Astrocyte (in vitro differentiated cells and primary cell): ENCODE results near the gene KCNMB2. TPM values are rescaled to one million over a fixed set of nuclear protein-coding genes. Genes with fewer than 3 reads are reported as not detected.
A peak's percentile ranks its signal among the peaks of the same experiment; 100 is the strongest.

Experiments
- DNase-seq: peaks from one replicate; pipeline ENCODE4 v3.0.0-alpha.2; 2010; ENCODE audit warnings: low read depth
- FAIRE-seq: peaks from 2 replicates; lab custom pipeline; 2011; peaks lifted over from hg19 to GRCh38; lab: Jason Lieb, UNC
- H2AFZ ChIP-seq: 2 replicates; pipeline ENCODE4 v1.6.0; 2012; ENCODE audit warnings: low read depth, low read length, inconsistent platforms
- H3K27ac ChIP-seq: 2 replicates; pipeline ENCODE4 v1.5.1; 2011; ENCODE audit warnings: low read depth, low read length, inconsistent platforms
- H3K27me3 ChIP-seq: 2 replicates; pipeline ENCODE4 v1.6.0; 2011; ENCODE audit warnings: low read length, inconsistent platforms; ENCODE audit not compliant: insufficient read depth
- H3K36me3 ChIP-seq: 2 replicates; pipeline ENCODE4 v1.5.1; 2011; ENCODE audit warnings: low read length, inconsistent platforms; ENCODE audit not compliant: insufficient read depth
- H3K4me1 ChIP-seq: 2 replicates; pipeline ENCODE4 v1.5.1; 2011; ENCODE audit warnings: low read length, inconsistent platforms; ENCODE audit not compliant: insufficient read depth
- H3K4me2 ChIP-seq: 2 replicates; pipeline ENCODE4 v1.6.0; 2012; ENCODE audit warnings: low read length, inconsistent platforms
- H3K4me3 ChIP-seq: 2 replicates; pipeline ENCODE4 v1.5.1; 2011; ENCODE audit warnings: low read depth, mild to moderate bottlenecking, low read length, inconsistent platforms; ENCODE audit not compliant: insufficient read depth
- H3K79me2 ChIP-seq: 2 replicates; pipeline ENCODE4 v1.6.0; 2012; ENCODE audit warnings: mild to moderate bottlenecking, low read length, inconsistent platforms; ENCODE audit not compliant: insufficient read depth
- H3K9ac ChIP-seq: 2 replicates; pipeline ENCODE4 v1.6.0; 2012; ENCODE audit warnings: mild to moderate bottlenecking, low read length, inconsistent platforms
- H3K9me3 ChIP-seq: 2 replicates; pipeline ENCODE4 v1.5.1; 2012; ENCODE audit warnings: low read depth, mild to moderate bottlenecking, low read length, inconsistent platforms; ENCODE audit not compliant: insufficient read depth
- H4K20me1 ChIP-seq: 2 replicates; pipeline ENCODE4 v1.6.0; 2012; ENCODE audit warnings: low read length, inconsistent platforms; ENCODE audit not compliant: insufficient read depth
- H3K27ac Mint-ChIP-seq: one replicate; pipeline ENCODE4 v1.8.0; 2021; ENCODE audit warnings: mild to moderate bottlenecking, mixed read lengths; ENCODE audit not compliant: unreplicated experiment
- H3K27me3 Mint-ChIP-seq: one replicate; pipeline ENCODE4 v1.8.0; 2021; ENCODE audit warnings: low read depth, mixed read lengths; ENCODE audit not compliant: unreplicated experiment
- H3K36me3 Mint-ChIP-seq: one replicate; pipeline ENCODE4 v1.8.0; 2021; ENCODE audit warnings: low read depth, mixed read lengths; ENCODE audit not compliant: unreplicated experiment
- H3K4me1 Mint-ChIP-seq: one replicate; pipeline ENCODE4 v1.8.0; 2021; ENCODE audit warnings: low read depth, mixed read lengths; ENCODE audit not compliant: unreplicated experiment
- H3K4me3 Mint-ChIP-seq: one replicate; pipeline ENCODE4 v1.8.0; 2021; ENCODE audit warnings: mild to moderate bottlenecking, moderate library complexity, mixed read lengths; ENCODE audit not compliant: unreplicated experiment
- H3K9me3 Mint-ChIP-seq: one replicate; pipeline ENCODE4 v1.8.0; 2021; ENCODE audit warnings: mild to moderate bottlenecking, mixed read lengths; ENCODE audit not compliant: unreplicated experiment
- CTCF ChIP-seq: IDR thresholded peaks from 2 replicates; pipeline ENCODE4 v1.5.1; 2011; ENCODE audit warnings: low read depth, mild to moderate bottlenecking, inconsistent platforms, low read length, moderate library complexity; ENCODE audit not compliant: insufficient read depth
- EZH2 ChIP-seq: IDR thresholded peaks from 2 replicates; pipeline ENCODE4 v1.6.1; 2012; ENCODE audit warnings: mild to moderate bottlenecking, low read length, inconsistent platforms; ENCODE audit not compliant: insufficient read depth
- total RNA-seq: library from RNA; stranded (reverse); gene quantifications from 2 replicates; pipeline ENCODE4 v1.2.1, GENCODE V29; 2021

KCNMB2 gene
- total RNA-seq, 1 donor from 2014 or later, result not detected

GRCh38 chr3:178491751-178492150, 44.5 kb upstream of the KCNMB2 start:
- no peak overlapping the region for H2AFZ ChIP-seq
- H3K27ac ChIP-seq, result no peak overlapping the region
- no peaks in the 10 kb centered on the region for H3K4me1 ChIP-seq
- TF ChIP-seq EZH2, result no peak
- TF ChIP-seq CTCF, result no peak
- H3K9me3 Mint-ChIP-seq, result peaks cover 4% of the 10 kb centered on the region
- no peak for FAIRE-seq
- no peak overlapping the region for H3K4me2 ChIP-seq
- no peaks in the 10 kb centered on the region for H3K9me3 ChIP-seq
- no peaks in the 10 kb centered on the region for H4K20me1 ChIP-seq
- H3K4me3 ChIP-seq, result no peak overlapping the region
- no peak overlapping the region for H3K4me3 Mint-ChIP-seq
- H3K27me3 Mint-ChIP-seq, result no peaks in the 10 kb centered on the region
- no peak overlapping the region for H3K9ac ChIP-seq
- DNase-seq, result no peak
- H3K36me3 Mint-ChIP-seq, result no peaks in the 10 kb centered on the region
- no peaks in the 10 kb centered on the region for H3K79me2 ChIP-seq
- H3K4me1 Mint-ChIP-seq, result no peaks in the 10 kb centered on the region
- no peaks in the 10 kb centered on the region for H3K36me3 ChIP-seq
- H3K27me3 ChIP-seq, result no peaks in the 10 kb centered on the region
- no peak overlapping the region for H3K27ac Mint-ChIP-seq

- Histone ChIP-seq H3K36me3 (no peaks in the 10 kb centered on the region), H3K4me1 (no peaks in the 10 kb centered on the region), H4K20me1 (no peaks in the 10 kb centered on the region), H3K9me3 (no peaks in the 10 kb centered on the region), H3K27ac (no peak overlapping the region), H3K9ac (no peak overlapping the region), H3K79me2 (no peaks in the 10 kb centered on the region), H2AFZ (no peak overlapping the region), H3K27me3 (no peaks in the 10 kb centered on the region), H3K4me3 (no peak overlapping the region), H3K4me2 (no peak overlapping the region)
- TF ChIP-seq CTCF (no peak), EZH2 (no peak)
- no peaks in the 10 kb centered on the region for H3K36me3 Mint-ChIP-seq
- FAIRE-seq, result no peak
- H3K4me1 Mint-ChIP-seq, result no peaks in the 10 kb centered on the region
- no peaks in the 10 kb centered on the region for H3K27me3 Mint-ChIP-seq
- peaks cover 4% of the 10 kb centered on the region for H3K9me3 Mint-ChIP-seq
- H3K27ac Mint-ChIP-seq, result no peak overlapping the region
- no peak overlapping the region for H3K4me3 Mint-ChIP-seq
- DNase-seq, result no peak
Measured at GRCh38 chr3:178492491-178492890, 43.7 kb upstream of the KCNMB2 start.

GRCh38 chr3:178494386-178494785, 41.9 kb upstream of the KCNMB2 start:
- no peaks in the 10 kb centered on the region for H3K36me3 Mint-ChIP-seq
- peaks cover 6% of the 10 kb centered on the region for H3K9me3 Mint-ChIP-seq
- Histone ChIP-seq H3K27ac (no peak overlapping the region), H4K20me1 (no peaks in the 10 kb centered on the region), H3K27me3 (no peaks in the 10 kb centered on the region), H2AFZ (no peak overlapping the region), H3K79me2 (no peaks in the 10 kb centered on the region), H3K4me1 (no peaks in the 10 kb centered on the region), H3K36me3 (no peaks in the 10 kb centered on the region), H3K4me2 (no peak overlapping the region), H3K9me3 (no peaks in the 10 kb centered on the region), H3K9ac (no peak overlapping the region), H3K4me3 (no peak overlapping the region)
- TF ChIP-seq CTCF (no peak), EZH2 (no peak)
- H3K4me3 Mint-ChIP-seq, result no peak overlapping the region
- DNase-seq (peak; percentile 43), FAIRE-seq (no peak)
- no peaks in the 10 kb centered on the region for H3K27me3 Mint-ChIP-seq
- H3K4me1 Mint-ChIP-seq, result no peaks in the 10 kb centered on the region
- H3K27ac Mint-ChIP-seq, result no peak overlapping the region
